GM18867 (cell line): ENCODE measurements around the gene TOR4A.

ENCODE experiments used
- ATAC-seq: cut with Tn5 transposase; IDR thresholded peaks from one replicate; pipeline ENCODE4 v1.9.1; 2021; ENCODE audit warnings: mild to moderate bottlenecking, moderate library complexity; ENCODE audit not compliant: unreplicated experiment

Gene TOR4A

DNA sequence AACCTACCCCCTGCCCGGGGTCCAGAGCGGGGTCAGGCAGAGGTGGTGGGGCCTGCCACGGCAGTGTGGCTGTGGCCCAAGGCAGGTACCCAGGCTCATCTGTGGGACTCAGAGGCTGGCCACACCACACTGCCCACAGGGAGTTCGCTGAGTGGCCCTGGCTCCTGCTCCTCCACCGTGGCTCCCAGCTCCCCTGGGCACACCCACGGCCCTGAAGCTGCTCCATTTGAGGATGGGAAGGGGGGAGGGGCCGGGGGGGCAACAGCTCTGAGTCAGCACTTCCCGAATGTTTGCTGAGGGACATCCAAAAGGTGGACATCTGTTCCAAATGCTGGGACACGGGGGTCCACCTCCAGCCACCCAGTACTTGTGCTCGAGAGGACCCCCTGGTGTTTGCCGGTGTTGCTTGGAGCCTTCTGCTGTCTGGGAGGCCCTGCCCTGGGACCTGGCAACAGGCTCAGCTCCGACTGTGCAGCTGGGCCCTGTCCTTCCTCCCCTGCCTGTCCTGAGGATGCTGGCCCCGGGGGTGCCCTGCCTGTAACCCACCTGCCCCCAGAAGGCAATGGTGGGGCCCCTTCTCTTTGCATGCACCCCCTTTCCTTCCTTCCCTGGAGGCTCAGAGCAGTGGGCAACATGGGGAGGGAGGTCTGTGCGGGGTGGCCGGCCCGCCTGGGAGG lies 27.0 kb downstream of the TOR4A start:
- no peak for ATAC-seq

DNA sequence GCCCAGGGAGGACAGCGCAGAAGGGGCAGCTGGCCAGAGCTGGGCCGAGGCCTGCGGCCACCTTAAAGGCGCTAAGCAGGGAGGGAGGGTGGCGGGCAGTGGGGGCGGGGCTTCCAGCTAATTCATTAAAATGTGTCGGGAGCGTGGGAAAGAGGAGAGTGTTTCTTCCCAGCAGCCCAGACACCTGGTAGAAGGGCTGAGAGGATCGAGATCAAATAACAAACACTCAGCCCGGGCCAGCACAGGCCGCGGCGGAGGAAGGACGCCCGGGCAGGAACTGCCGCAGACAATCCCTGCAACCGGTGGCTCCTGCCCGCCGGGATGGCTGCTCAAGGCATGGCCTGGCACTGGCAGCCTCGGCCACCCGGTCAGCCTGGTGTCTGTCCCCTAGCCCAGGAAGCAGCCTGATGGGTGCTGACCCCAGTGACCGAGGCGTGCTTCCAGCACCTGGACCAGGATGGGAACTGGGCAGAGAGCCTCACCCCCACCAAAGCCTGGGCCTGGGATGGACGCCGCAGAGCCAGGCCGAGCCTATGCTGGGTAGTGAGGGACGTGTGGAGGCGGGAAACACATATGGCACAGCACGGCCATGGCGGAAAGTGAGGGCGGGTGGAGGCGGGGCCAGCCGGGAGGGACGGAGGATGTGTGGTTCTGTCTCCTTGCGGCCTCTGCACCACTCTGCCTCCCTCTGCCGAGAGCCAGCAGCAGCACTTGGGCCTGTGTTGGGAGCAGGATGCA lies 27.7 kb downstream of the TOR4A start:
- ATAC-seq: no peak

DNA sequence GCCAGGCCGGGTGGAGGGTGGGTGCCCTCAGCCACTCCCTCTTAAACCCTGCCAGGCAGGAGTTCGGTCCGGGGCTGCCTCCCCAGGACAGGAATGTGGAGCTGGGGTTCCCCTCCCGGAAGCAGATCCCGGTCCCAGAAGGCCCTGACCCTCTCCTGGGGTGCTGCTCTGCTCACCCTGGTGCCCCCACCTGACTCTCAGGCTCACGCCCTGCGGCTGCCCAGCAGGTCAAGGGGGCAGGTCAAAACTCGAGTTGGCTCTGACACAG lies 28.2 kb downstream of the TOR4A start:
- ATAC-seq: no peak

DNA sequence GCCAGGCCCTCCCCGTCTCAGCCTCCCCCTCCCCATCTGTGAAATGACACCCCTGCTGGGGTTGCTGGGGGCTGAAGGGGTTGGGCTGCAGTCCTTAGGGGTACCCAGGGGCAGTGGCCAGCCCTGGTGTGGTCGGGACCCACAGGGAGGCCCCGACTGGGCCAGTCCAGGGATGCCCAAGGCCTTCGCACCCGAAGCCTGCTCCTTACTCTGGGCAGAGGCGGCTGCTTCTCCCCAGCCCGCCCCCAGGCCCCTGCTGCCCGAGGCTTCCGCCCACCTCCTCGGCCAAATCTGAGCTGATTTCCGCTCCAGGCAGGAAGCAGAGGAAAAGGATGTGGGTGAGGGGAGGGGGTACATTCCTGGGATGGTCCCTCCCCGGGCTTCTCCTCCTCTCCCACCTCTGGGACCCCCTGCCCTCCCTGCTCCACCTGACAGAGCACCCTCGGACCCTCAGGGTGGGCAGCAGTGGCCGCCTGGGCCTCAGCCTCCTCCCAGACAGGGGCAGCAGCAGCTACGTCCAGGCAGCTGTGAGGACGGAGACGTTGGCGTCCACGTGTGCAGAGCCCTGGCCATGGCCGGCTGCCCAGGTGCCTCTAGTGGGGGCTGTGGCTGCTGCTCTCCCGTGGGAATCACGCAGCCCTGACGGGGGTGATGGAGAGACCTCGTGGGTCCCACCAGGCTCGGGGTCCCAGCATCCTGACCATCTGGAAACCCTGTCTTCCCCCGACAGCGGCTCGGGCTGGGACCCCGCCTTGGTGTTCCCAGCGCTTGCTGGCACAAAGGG lies 28.7 kb downstream of the TOR4A start:
- ATAC-seq: no peak

DNA sequence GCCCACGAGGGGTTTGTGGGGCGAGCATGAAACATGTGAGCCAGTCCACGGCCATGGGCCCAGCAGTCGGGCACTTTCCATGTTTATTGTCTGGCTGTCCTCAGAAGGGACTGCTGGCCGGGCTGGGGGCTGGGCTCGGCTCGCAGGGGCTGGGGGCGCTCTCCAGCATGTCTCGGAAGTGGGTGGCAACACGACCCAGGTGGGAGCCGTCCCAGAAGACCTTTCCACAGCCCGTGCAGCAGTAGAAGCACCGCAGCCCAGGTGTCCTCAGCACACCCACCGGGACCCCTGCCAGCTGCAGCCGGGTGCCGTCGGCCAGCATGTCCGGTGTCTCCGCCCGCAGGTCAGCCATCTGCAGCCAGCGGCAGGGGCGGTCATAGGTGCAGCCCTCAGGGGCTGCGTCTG lies 29.3 kb downstream of the TOR4A start:
- no peak for ATAC-seq

DNA sequence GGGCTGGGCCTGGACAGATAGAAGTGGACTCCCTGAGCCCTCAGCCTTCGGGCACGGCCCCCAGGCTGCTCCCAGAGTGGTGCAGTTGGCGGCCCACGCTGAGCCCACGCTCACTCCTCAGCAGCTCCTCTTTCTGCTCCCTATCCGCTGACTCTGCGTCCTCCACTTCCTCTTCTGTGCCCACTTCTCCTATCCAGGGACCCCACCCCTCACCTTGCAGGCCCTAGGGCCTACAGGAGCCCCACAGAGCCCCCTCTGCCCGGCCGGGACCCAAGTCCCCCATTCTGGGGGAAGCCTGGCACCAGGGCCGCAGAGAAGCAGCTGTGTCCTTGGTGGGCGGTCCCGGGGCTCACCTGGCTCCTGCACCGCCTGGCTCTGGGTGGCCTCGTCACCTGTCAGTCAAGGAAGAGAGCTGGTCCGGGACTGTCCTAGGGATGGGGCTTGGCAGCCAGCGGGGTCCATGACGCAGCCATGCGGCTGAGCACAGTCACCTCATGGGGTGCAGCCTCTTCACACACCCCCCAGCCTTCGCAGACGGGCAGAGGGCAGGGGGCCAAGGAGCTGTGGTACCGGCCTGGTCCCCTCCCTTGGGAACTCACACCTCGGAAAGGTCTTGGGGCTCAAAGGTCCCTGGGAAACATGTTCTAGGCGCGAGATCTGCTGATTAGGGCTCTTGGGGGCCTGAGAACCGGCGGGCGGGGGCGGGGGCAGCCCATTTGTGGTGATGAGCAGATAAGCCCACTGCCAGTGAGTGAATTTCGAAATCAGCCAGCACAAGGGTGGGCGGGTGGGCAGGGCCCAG lies 29.9 kb downstream of the TOR4A start:
- ATAC-seq: no peak

DNA sequence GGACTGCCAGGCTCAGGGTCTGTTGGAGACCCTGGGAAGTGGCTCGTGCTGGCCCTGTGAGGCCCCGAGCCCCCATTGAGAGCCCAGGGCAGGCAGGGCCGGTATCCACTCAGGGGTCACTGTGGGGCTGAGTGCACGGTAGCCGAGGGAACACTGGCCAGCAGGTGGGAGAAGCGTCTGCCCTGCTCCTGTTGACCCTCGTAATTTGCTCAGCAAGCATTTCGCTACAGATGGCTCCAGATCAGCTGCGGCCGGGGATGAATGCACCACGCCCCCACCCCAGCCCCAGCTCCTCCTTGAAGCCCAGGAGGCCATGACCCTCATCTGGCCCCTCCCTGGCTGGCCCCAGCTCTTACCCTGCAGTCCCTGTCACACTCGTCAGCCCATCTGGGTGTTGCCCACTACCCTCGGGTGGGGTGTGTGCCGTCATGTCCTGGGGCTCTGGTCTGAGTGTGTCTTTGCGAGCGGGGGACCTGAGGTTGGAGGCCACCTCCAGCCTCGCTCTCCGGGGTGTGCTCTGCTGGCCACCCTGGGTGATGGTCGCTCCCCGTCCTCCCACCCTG lies 30.6 kb downstream of the TOR4A start:
- ATAC-seq: no peak

DNA sequence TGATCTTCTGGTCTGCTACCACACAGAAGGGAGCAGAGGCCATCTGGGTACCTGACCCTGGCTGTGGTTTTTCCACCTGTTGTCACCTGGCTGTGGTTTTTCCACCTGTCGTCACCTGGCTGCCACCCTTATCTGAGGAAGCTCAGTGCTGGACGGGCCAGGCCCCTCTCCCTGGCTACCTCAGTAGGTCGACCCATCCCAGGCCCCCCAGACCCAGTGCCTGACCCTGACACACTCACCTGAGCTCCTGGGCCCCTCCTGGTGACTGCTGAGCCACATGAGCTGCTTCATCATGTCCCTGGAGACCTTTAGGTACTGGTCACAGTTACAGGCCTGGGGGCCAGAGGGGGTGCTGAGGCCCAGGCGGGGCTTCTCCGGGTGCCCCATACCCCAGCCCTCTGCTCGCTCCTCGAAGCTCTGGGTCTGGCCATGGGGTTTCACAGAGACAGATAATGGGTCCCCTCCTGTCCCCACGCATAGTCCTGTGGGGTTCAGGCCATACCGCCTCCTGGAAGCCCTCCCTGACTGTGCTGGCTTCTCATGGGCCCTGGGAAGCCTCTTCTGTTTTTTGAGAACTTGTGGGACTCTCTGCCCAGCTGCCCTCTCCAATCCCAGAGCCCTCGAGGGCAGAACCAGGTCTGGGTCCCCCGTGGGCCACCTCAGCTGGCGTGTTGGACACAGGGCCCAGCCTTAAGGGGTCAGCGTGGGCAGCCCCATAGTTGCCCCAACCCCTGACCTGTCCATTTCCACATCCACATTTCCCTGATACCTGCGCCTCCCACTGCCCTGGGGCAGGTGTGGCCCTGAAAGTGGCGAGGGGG lies 32.1 kb downstream of the TOR4A start:
- no peak for ATAC-seq

DNA sequence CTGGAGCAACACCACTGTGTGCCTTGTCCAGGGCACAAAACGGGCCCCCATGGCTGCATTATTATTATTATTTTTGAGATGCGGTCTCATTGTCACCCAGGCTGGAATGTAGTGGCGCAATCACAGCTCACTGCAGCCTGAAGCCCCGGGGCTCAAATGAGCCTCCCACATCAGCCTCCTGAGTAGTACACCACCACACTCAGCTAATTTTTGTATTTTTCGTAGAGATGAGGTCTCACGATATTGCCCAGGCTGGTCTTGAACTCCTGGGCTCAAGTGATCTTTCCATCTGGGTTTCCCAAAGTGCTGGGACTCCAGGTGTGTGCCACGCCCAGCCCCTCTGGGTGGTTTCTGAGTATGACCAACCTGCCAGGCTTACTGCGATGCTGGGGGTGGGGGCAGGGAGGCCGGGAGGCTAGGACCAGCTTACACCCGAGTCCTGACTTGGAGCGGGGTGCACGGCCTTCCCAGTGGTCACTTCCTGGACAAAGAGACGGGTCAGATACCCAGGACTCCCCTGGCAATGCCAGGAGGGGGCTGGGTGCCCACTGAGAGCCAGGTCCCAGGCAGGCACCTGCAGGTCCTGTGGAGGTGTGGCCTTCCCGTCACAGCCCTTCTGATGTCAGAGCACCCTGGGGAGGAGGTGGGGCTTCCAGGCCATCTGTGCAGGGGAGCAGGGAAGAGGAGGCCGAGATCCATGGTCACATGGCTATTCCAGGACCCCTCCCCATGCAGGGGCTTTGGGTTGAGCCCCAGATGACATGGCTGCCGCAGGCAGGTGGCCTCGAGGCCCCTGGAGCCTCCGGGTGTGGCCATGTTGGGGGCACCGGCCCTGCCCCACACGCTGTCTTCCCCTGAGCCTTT lies 32.9 kb downstream of the TOR4A start:
- no peak for ATAC-seq

DNA sequence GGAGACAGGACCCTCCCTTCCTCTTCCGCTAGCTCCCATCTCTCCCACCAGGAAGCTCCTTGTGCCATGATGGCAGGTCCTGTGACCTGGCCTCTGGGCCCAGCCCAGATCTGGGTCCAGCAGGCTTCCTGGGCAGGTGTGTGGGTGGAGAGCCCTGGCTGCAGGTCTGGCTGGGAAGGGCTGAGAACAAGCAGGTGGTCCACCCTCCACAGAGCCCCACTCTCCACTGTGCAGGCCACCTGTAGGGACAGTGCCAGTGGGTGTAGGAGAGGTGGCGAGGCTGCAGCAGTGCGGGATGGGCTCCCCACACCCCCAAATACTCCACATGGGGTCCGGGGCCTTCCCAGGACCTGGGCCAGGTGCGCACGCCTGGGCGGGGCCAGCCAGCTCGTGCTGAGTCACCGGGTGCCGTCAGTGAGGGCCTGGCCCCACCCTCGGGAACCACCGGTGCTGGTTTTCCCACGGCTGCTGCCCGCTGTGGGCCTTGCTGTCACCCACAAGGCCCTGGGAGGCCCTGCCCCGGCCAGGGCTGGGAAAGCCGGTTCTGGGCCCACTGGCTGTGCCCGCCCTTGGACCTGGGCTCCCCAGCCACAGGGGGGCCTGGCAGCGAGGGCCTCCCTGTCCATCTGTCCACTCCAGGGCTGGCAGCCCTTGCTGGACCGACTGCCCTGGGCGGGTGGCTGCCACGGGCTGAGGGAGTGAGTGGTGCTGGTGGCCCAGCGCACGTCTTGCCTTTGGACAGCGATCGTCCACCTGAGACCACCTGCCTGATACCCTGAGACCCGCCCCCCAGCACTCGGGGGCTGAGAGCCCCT lies 33.9 kb downstream of the TOR4A start:
- ATAC-seq: no peak

DNA sequence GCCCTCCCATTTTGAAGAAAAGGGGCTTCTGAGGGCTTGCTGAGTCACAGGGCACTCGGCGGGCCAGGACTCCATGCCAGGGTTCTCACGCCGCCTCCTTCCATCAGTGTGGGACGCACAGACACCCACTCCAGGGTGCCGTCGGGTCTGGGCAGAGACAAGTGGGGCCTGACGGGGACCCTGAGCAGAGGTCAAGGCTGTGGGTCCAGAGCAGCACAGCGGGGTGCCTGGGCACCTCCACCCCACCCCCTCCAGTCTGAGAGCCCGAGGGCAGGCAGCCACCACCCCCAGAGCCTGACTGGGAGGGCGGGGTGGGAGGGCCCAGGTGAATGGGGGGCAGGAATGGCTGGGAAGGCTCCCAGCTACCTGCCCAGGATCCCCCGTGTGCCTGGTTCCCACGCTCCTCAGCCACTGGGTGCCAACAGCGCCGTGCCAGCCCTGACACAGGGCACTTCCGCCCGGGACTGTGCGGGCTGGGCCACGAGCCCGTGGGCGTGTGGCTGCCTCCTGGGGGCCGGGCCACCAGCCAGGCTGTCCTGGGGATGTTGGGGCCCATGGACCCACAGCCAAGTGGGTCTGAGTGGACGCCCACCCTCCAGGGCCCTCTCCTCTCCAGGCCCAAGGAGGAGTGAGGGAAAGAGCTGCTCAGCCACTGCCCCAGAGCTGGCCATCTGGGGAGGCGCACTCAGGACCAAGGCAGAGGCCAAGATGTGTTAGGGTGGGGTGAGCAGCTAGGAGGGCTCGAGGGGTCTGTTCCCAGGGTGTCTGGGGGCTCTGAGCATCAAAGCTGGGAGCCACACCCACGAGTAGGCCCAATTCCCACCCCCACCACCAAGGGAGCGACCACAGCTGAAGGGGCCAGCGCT lies 34.7 kb downstream of the TOR4A start:
- ATAC-seq: no peak

DNA sequence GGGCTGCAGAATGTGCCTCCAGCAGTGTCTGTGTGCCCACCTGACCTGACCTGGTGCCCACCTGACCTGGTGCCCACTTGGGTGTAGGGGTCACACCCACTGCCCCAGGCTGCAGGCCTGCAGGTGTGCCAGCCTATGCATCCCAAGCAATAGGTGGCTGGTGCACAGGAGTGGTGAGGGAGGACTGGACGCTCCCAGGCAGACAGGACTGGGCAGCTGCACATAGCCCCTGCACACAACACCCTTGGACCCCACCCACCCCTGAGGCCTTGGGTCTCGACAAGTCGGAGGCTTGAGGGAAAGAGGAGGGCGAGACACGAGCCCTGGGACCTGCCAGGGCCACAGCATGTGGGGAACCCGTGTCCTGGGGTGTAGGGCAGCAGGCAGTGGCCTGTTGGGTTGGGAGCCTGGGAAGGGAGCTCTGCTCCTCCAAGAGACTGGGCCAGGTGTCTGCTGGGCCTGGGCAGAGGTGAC lies 35.4 kb downstream of the TOR4A start:
- ATAC-seq: no peak

DNA sequence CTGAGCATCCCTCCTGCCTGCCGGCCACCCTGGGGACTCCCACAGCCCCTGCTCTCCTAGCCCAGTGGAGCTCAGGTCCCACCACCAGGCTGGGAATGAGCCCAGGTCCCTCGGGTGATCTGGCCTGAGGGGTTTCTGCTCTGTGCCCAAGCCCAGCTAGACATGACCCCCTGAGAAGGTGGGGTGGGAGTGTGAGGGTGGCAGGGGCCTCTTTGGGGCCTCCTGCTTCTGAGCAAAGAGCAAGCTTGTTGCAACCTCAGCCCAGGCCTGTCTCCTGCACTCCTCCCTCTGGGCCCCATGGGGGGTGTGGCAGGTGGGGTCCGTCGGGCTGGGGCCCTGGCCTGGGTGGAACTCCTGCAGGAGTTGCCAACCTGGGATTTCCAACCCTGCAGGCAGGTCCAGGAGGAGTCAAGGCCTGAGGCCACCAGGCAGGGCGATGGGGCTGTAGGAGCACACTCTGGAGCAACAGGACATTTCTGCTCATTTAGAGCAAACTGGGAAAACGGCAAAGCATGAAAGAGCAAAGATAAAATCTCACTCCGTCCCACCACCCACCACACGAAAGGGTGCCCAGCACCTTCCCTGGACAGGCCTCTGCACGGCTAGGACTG lies 35.9 kb downstream of the TOR4A start:
- no peak for ATAC-seq

DNA sequence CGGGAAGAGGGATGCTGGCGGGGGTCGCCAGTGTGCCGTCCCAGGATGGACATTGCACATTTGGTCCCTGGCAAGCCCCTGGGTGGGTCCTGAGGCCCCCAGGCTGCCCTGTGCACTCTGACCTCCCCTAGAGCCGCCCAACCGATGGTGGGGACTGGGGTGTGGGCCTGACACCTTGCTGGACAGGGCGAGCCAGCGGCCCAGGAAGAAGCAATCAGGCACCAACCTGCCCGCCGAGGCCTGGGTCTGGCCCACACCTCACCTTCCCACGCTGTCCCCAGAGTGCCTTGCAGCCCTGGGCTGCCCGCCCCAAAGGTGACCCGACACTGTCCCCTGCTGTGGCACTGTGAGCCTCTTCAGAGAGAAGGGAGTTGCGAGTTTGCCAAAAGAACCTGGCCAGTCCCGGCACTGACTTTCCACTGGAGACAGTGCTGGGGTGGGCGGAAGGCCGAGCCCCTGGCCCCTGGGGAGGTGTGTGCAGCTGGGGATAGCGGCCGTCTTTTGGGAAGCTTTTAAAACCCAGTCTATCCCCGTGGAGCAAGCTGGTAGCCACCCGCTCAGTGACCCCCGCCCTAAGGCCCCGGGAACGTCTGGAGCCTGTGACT lies 36.5 kb downstream of the TOR4A start:
- ATAC-seq: no peak

DNA sequence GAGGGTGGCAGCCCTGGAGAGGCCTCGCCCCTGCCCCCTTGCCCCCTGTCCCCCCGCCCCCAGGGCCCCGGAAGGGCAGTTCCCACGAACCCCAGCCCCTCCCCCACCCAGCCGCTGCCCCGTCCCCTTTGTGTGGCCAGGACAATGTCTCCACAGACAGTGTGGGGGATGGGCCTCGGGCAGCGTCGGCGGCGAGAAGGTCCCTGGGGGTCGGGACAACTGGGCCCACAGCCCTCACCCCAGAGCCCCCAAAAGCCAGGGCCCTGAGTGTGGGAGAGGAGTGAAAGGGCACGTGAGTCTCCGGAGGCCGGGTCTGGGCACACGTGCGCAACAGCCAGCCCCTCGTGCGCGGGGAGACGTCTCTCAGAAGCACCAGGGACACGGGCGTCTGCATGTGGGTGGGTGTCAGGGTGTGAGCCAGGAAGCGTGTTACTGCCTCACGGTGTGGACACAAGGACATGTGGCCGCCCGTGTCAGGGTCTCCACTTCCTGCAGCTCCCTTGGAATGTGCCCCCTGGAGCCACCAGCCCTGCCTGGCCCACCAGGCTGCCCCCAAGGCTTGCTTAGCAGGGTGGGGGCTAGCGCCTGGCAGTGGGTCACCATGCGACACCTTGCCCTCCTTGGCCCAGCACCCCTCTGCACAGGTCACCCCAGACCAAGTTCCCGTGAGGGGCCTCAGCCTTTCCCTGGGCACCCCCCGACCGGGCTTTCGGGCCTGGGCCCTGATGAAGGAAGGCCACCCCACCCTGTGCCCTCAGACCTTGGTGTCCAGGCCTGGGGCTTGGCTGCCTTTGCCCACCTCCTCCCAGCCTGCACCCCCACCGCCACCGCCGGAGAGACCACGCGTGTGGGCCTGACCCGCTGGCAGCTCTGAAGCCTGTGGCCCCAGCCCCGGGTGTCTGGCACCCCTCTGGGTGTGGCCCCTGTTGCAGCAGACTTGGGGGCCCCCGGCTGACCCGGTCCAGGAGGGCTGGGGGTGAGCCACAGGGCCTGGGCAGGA lies 37.3 kb downstream of the TOR4A start:
- ATAC-seq: no peak
